ENCODE data around the gene EPS15.
A peak's percentile ranks its signal among the peaks of the same experiment; 100 is the strongest.

Gene EPS15

DNA sequence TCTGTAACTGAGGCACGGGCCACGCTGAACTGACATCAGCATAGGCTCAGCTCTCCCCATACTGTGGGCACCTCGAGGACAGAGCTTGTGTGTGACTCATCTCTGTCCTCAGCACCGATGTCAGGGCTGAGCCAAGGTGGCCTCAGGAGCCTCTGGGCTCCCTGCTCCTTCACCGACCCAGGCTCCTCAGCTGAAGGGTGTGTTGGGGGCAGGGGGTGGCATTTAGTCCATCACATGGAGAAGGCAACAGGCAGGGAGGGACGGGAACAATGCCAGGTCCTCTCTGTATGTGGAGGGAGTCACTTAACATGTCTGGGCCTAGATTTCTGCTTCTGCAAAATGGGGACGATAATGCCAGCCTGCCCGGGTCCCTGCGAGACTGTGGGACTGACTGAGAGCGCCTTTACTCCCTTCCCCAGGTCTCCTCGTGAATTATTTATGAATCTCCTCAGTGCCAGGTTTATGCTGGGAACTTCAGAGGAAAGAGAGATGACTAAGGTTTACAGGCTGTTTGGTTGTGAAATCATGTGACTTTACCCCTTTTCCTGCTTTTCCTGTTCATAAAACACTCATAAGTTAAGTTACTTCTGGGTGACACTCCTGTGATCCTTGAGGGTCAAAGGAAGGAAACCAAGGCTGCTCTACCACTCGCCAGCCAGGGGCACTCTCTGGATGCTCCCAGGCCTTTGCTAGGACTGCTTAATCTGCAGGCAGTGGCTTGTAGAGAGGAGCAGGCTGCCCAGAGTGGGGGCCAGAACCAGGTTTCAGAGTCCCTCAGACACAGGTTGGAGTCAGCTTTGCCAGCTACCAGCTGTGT lies 204.9 kb downstream of the EPS15 start:
- H3K4me3 ChIP-seq (ENCODE audit: low read depth, low read length), result no peak overlapping the region
- peak; percentile 74 for DNase-seq (ENCODE audit: low read depth, low spot score)
- TF ChIP-seq, protein P1, sequence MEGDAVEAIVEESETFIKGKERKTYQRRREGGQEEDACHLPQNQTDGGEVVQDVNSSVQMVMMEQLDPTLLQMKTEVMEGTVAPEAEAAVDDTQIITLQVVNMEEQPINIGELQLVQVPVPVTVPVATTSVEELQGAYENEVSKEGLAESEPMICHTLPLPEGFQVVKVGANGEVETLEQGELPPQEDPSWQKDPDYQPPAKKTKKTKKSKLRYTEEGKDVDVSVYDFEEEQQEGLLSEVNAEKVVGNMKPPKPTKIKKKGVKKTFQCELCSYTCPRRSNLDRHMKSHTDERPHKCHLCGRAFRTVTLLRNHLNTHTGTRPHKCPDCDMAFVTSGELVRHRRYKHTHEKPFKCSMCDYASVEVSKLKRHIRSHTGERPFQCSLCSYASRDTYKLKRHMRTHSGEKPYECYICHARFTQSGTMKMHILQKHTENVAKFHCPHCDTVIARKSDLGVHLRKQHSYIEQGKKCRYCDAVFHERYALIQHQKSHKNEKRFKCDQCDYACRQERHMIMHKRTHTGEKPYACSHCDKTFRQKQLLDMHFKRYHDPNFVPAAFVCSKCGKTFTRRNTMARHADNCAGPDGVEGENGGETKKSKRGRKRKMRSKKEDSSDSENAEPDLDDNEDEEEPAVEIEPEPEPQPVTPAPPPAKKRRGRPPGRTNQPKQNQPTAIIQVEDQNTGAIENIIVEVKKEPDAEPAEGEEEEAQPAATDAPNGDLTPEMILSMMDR (IDR thresholded peaks at IDR 0.05; ENCODE audit: low read depth, low read length), result no peak
- in situ Hi-C loops (cut with HindIII; ENCODE audit: low sequenced_read_pairs), result no loop called here

DNA sequence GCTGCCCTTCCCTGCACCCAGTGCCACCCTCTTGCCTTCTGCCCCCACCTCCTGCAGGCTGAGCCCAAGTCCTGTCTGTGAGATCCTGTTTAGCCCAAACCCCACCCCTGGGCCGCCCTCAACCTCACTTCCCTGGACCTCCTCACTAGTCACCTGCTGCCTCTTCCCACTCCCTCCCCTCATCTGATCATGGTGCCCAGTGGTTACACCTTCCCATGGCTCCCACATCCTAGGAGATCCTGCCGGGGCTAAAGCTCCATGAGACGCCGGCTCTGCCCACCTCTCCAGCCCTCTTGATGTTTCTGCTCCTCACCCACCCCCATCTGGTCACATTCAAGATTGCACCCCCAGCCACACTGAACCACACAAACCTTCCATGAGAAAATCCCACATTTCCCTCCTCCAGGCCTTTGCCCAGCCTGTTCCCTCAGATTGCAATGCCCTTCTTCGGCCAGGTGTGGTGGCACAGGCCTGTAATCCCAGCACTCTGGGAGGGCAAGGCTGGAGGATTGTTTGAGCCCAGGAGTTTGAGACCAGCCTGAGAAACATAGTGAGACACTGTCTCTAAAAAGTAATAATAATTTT lies 205.7 kb downstream of the EPS15 start:
- TF ChIP-seq, protein P1 (IDR thresholded peaks at IDR 0.05; ENCODE audit: low read depth, low read length), result peak; percentile 19
- in situ Hi-C loops (cut with HindIII; ENCODE audit: low sequenced_read_pairs), result no loop called here
- no peak overlapping the region for H3K4me3 ChIP-seq (ENCODE audit: low read depth, low read length)
- no peak for DNase-seq (ENCODE audit: low read depth, low spot score)

DNA sequence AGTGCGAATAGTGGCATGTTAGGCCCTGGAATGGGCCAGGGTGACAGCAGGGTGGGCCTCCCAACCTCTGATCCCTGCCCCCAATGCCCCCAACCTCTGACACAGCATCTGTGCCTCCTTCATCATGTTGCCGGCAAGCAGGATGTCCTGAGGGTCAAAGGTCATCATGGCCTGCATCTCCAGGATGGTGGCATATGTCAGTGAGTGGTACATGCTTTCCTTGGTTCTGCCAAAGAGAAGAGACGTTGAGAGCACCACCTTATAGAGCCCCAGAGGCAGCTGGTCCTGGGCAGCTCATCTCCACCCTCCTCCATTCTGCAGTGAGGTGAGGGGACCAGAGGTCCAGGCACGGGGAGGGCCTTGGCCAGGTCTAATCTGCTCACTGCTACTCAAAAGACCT lies 206.3 kb downstream of the EPS15 start:
- DNase-seq (ENCODE audit: low read depth, low spot score), result no peak
- TF ChIP-seq, protein P1 (IDR thresholded peaks at IDR 0.05; ENCODE audit: low read depth, low read length), result no peak
- H3K4me3 ChIP-seq (ENCODE audit: low read depth, low read length), result no peak overlapping the region
- in situ Hi-C loops (cut with HindIII; ENCODE audit: low sequenced_read_pairs), result no loop called here

DNA sequence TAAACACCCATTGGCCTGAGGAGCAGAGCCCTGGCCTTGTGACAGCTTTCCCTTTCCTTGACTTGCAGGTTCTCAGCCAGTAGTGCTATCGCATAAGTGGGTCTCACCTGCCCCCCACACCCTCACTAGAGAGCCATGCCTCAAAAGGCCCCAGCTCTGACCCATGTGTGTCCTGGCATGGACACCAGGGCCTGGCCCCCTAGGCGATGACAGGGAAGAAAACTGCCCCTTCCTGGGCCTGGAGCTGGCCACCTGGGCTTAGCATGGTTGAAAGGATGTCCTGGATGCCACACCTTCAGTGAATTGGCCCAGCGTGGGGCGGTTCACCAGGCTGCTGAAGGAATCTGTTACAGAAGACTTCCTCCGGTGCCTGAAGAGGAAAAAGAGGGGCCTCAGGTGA lies 207.2 kb downstream of the EPS15 start:
- no peak overlapping the region for H3K4me3 ChIP-seq (ENCODE audit: low read depth, low read length)
- TF ChIP-seq, protein P1 (IDR thresholded peaks at IDR 0.05; ENCODE audit: low read depth, low read length), result no peak
- DNase-seq (ENCODE audit: low read depth, low spot score), result no peak
- in situ Hi-C loops (cut with HindIII; ENCODE audit: low sequenced_read_pairs), result no loop called here

DNA sequence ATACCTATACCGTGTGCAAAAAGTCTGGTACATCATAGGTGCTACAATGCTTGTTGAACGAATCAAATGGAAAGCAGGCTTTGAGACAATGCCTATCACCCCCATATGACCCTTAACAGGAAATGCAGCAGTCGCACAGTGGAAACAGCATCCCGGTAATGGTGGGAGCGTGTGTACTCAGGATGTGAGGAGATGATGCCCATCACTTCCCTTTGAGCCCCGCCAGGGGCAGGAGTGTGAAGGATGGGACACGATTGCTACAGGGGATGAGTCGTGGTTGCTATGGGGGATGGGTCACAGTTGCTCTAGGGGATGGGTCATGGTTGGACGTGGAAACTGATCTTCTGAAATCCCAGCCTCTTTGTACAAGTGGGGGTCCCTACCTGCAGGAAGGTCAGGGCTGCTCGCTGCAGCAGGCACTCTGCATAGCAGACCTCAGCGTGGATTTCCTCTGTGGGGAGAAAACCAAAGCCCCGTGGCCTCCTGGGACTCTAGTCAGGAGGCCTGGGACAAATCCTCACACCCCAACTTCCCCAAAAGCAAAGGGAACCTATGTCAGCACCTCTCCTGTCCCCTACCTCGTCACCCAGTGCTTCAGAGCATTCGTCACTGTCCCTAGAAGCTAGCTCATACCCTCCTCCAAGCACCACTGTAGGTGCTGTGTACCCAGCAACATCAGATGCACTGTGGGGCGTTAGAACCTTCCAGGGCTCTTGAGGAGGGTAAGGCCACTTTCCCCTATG lies 208.0 kb downstream of the EPS15 start:
- H3K4me3 ChIP-seq (ENCODE audit: low read depth, low read length), result no peak overlapping the region
- TF ChIP-seq, protein P1 (IDR thresholded peaks at IDR 0.05; ENCODE audit: low read depth, low read length), result peak; percentile 8
- in situ Hi-C loops (cut with HindIII; ENCODE audit: low sequenced_read_pairs), result no loop called here
- no peak for DNase-seq (ENCODE audit: low read depth, low spot score)

DNA sequence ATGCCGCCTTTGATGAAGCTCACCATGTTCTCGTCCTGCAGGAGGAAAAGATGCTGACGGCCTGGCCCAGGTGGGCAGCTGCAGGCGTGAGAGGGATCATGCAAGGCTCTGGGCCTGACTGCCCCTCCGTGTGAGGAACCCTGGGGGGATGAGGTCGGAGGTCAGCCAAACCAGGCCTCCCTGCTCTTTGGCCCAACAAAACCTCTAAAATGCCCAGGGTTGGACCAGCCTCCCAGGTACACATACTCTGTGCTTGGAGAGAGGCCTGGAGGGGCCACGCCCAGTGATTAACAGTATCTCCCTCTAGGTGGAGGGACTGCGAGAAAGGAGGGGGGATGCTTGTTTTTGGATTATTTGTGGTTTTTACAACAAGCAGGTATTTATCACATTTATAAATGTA lies 209.8 kb downstream of the EPS15 start:
- TF ChIP-seq, protein P1 (IDR thresholded peaks at IDR 0.05; ENCODE audit: low read depth, low read length), result no peak
- H3K4me3 ChIP-seq (ENCODE audit: low read depth, low read length), result no peak overlapping the region
- in situ Hi-C loops (cut with HindIII; ENCODE audit: low sequenced_read_pairs), result no loop called here
- DNase-seq (ENCODE audit: low read depth, low spot score), result no peak

Measured in astrocyte of the spinal cord (primary cell).